Stimulated activated CD4-positive, alpha-beta T cell treated with anti-CD3 and anti-CD28 coated beads, Interleukin-1b, Interleukin-23, amount 100 ng/mL, for 4 hours (primary cell): ENCODE data around the gene KLF7.

Experiments
- DNase-seq, 2 donors: peaks; one replicate each; pipeline ENCODE4 v3.0.0-alpha.2; 2020; ENCODE audit warnings: low read depth in 2 of 2

Gene KLF7

GRCh38 chr2:207167099-207167923, 1.6 kb upstream of the KLF7 start:
- no peak for DNase-seq

GRCh38 chr2:207166349-207167098, 776 bp upstream of the KLF7 start:
- peak; percentile 51 to 60 for DNase-seq

GRCh38 chr2:207166039-207166348, 246 bp upstream of the KLF7 start:
- peak; percentile 87 to 91 for DNase-seq

GRCh38 chr2:207164006-207164831, 1.5 kb downstream of the KLF7 start:
- no peak for DNase-seq

- DNase-seq: no peak
Measured at GRCh38 chr2:207163756-207164005, 2.1 kb downstream of the KLF7 start.

- no peak for DNase-seq
Measured at GRCh38 chr2:207163053-207163755, 2.5 kb downstream of the KLF7 start.

GRCh38 chr2:207162316-207162715, 3.4 kb downstream of the KLF7 start:
- DNase-seq: no peak

- no peak for DNase-seq
Measured at GRCh38 chr2:207161247-207162123, 4.3 kb downstream of the KLF7 start.

- no peak for DNase-seq
Measured at GRCh38 chr2:207160115-207160514, 5.6 kb downstream of the KLF7 start.

GRCh38 chr2:207159002-207159401, 6.7 kb downstream of the KLF7 start:
- no peak for DNase-seq

GRCh38 chr2:207157731-207158130, 8.0 kb downstream of the KLF7 start:
- no peak for DNase-seq

- no peak for DNase-seq
Measured at GRCh38 chr2:207157162-207157481, 8.6 kb downstream of the KLF7 start.

- DNase-seq: no peak
Measured at GRCh38 chr2:207156451-207157161, 9.1 kb downstream of the KLF7 start.

GRCh38 chr2:207155516-207156444, 10.0 kb downstream of the KLF7 start:
- no peak for DNase-seq

- DNase-seq: no peak
Measured at GRCh38 chr2:207154556-207155510, 10.9 kb downstream of the KLF7 start.

GRCh38 chr2:207153266-207153975, 12.3 kb downstream of the KLF7 start:
- DNase-seq: no peak

- no peak for DNase-seq
Measured at GRCh38 chr2:207151048-207151447, 14.7 kb downstream of the KLF7 start.

GRCh38 chr2:207150284-207150683, 15.5 kb downstream of the KLF7 start:
- no peak for DNase-seq
